Transverse colon (tissue), 4 donors: Measurements from ENCODE around the gene ANXA6. TPM values are rescaled to one million over a fixed set of nuclear protein-coding genes. Genes with fewer than 3 reads are reported as not detected.

Experiments
- DNase-seq: peaks from one replicate; pipeline ENCODE4 v3.0.0-alpha.2; 2019
- H3K27ac ChIP-seq, 4 donors: fragments of 200-600 bp; sonication (generic); 2 replicates each; pipeline ENCODE4 v1.5.1; 2016 to 2018; ENCODE audit warnings: inconsistent platforms in 4 of 4
- H3K27me3 ChIP-seq: fragments of 200-600 bp; sonication (generic); 2 replicates; pipeline ENCODE4 v1.5.1; 2017; ENCODE audit warnings: inconsistent platforms
- H3K36me3 ChIP-seq, 4 donors: fragments of 200-600 bp; sonication (generic); 2 replicates each; pipeline ENCODE4 v1.5.1; 2017 to 2019; ENCODE audit warnings: inconsistent platforms in 4 of 4
- H3K4me1 ChIP-seq, 4 donors: fragments of 200-600 bp; sonication (generic); 2 replicates each; pipeline ENCODE4 v1.5.1; 2017 to 2020; ENCODE audit warnings: inconsistent platforms in 4 of 4
- H3K4me3 ChIP-seq, 4 donors: fragments of 200-600 bp; sonication (generic); 1 replicate in 1 of 4; 2 replicates in 3 of 4; pipeline versions ENCODE4 v1.5.1 to v1.6.1; 2017 to 2019; ENCODE audit warnings: inconsistent platforms in 4 of 4
- H3K9me3 ChIP-seq, 2 donors: fragments of 200-600 bp; sonication (generic); 2 replicates each; pipeline ENCODE4 v1.5.1; 2017 to 2019; ENCODE audit warnings: inconsistent platforms in 2 of 2
- POLR2AphosphoS5 ChIP-seq, 3 donors: sonication (generic); formaldehyde crosslinking; IDR thresholded peaks; one replicate each; pipeline ENCODE4 v1.6.1; 2016; ENCODE audit warnings: antibody characterized with exemption in 3 of 3
- WGBS, 2 donors: methylation state at CpG; one replicate each; pipeline ENCODE4 v1.1.5; 2018; ENCODE audit warnings: low coverage in 1 of 2; 5-methylcytosine and 5-hydroxymethylcytosine counted together
- in situ Hi-C, 4 donors: fragments of 200-750 bp; cut with MboI; loops; one replicate each; pipeline versions ENCODE4 v1.15.0 to v1.15.1; 2017; ENCODE audit warnings: low sequenced_read_pairs in 3 of 4, low pct_ligation_motif_present in 1 of 4, low pct_unique_long_range_greater_than_20kb in 1 of 4
- intact Hi-C: fragments of 100-400 bp; cut with DNase I; formaldehyde crosslinking; loops from one replicate; pipeline ENCODE4 v1.15.1; 2023; ENCODE audit warnings: low total_unique reads
- total RNA-seq, 4 donors: library from RNA; depleted of rRNA; stranded (reverse); fragments of >200 nt; gene quantifications; one replicate each; pipeline ENCODE4 v1.1.0, GENCODE V29; 2016
- TF ChIP-seq, protein P1 (sequence below), 5 experiments: fragments of 200-600 bp in 3 of 5; fragments of 450-650 bp in 2 of 5; sonication (generic) in 3 of 5; IDR thresholded peaks; 1 replicate in 2 of 5; 2 replicates in 3 of 5; pipeline ENCODE4 v1.5.1; 2016 to 2017; ENCODE audit warnings: antibody characterized with exemption in 5 of 5, inconsistent platforms in 3 of 5, mild to moderate bottlenecking in 2 of 5, moderate library complexity in 1 of 5

The ANXA6 gene
- total RNA-seq, 4 donors from 2014 or later = 19.1 to 79.0 (median 55.3) TPM

DNA sequence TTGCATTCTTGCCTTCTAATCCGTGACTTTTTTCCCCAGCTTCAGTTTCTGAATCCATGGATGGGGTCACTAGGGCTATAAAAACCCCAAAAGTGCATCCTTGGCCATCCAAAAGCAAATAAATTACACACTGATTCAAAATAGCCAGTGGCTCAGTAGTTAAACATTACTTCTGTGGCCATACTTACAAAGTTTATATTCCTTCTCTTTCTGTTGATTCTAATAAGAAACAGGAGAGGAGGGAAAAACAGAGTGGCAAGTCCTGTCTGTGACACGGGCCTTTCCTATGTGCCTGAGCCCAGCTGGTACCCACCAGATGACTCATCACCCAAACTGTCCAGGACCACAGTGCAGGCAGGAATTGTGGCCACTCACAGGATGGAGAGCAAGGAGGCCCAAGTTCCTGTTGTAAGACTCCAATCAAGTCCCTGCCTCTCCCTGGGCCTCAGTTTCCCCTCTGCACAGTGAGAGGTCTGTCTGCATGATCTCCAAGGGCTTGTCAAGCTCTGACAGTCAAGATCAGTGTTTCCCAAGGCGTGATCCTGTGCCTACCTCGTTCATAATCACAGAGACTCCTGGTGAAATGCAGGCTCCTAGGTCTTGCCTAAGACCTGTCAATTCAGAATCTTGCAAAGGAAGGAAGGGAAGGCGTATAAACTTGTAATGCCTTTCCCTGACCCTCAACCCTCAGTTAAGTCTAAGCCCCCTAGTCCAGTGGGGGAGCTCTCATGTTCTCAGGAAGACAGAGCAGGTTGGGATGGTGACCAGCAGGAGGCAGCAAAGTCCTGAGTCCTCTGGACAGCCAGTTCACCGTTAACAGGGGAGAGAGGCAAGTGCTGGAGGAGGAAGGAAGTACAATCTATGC lies 106.3 kb downstream of the ANXA6 start:
- Histone ChIP-seq H3K4me3 (no peak overlapping the region), H3K36me3 (peaks cover 0 to 46% (median 15%) of the 10 kb centered on the region in 4 donors), H3K9me3 (no peaks in the 10 kb centered on the region), H3K27ac (peak overlapping the region; percentile 15 to 82 (median 43)), H3K27me3 (no peaks in the 10 kb centered on the region), H3K4me1 (peaks cover 5 to 34% (median 13%) of the 10 kb centered on the region in 4 donors)
- WGBS, 2 donors = 60 to 80% methylated on average over 1 to 6 of the region's 6 CpGs
- TF ChIP-seq, protein P1, sequence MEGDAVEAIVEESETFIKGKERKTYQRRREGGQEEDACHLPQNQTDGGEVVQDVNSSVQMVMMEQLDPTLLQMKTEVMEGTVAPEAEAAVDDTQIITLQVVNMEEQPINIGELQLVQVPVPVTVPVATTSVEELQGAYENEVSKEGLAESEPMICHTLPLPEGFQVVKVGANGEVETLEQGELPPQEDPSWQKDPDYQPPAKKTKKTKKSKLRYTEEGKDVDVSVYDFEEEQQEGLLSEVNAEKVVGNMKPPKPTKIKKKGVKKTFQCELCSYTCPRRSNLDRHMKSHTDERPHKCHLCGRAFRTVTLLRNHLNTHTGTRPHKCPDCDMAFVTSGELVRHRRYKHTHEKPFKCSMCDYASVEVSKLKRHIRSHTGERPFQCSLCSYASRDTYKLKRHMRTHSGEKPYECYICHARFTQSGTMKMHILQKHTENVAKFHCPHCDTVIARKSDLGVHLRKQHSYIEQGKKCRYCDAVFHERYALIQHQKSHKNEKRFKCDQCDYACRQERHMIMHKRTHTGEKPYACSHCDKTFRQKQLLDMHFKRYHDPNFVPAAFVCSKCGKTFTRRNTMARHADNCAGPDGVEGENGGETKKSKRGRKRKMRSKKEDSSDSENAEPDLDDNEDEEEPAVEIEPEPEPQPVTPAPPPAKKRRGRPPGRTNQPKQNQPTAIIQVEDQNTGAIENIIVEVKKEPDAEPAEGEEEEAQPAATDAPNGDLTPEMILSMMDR (IDR thresholded peaks at IDR 0.05) = peak; percentile 85 to 95 (median 86)
- TF ChIP-seq POLR2AphosphoS5 (IDR thresholded peaks at IDR 0.05) = no peak
- in situ Hi-C loops = loop anchor here (5.0 to 10.0 kb wide), 2 partner anchors 64 to 66 kb away; no protein-coding TSS in a partner anchor
- peak; percentile 89 for DNase-seq
- intact Hi-C loops = loop anchor here (2.0 kb wide), 1 partner anchor 64 kb away; no protein-coding TSS in a partner anchor

Other genes with a start within 250 kb of the ANXA6 start
- 100 to 1,000 TPM; 252 to 758 (median 352) TPM for gene GPX3, start 137.2 kb downstream of the ANXA6 start, total RNA-seq
- gene TNIP1, start 76.7 kb downstream of the ANXA6 start, total RNA-seq = 100 to 1,000 TPM in 3 of 4 donors, 10 to 100 TPM in 1; 63.9 to 296 (median 223) TPM
- 10 to 100 TPM; 37.7 to 89.2 (median 62.1) TPM for gene CCDC69, start 66.3 kb upstream of the ANXA6 start, total RNA-seq
- 10 to 100 TPM in 2 of 4 donors, 1 to 10 TPM in 2; 5.6 to 19.5 (median 11.2) TPM for gene GM2A, start 95.4 kb upstream of the ANXA6 start, total RNA-seq
- gene SLC36A3, start 146.0 kb upstream of the ANXA6 start, total RNA-seq = not detected
- gene SLC36A2, start 189.8 kb upstream of the ANXA6 start, total RNA-seq = not detected